CD14-positive monocyte (primary cell): ENCODE measurements around the gene RANBP3. TPM values are rescaled to one million over a fixed set of nuclear protein-coding genes. Genes with fewer than 3 reads are reported as not detected.
"Not testable (repeated sequence)": the region's sequence is repeated elsewhere in the genome, so short reads cannot be mapped to it uniquely, and the experiment has no call there.

Source experiments
- DNase-seq, 3 donors: peaks; one replicate each; pipeline ENCODE4 v3.0.0-alpha.2; 2011 to 2022
- H2AFZ ChIP-seq: 2 replicates; pipeline ENCODE4 v1.6.0; 2012; ENCODE audit warnings: mild to moderate bottlenecking, low read depth, low read length, inconsistent platforms; ENCODE audit not compliant: insufficient read depth, poor library complexity, severe bottlenecking
- H3K27ac ChIP-seq, 2 donors: 1 replicate in 1 of 2; 2 replicates in 1 of 2; pipeline ENCODE4 v1.5.1; 2012 to 2013; ENCODE audit warnings: low read length in 2 of 2, control low read depth in 1 of 2, inconsistent platforms in 1 of 2, low read depth in 1 of 2, mild to moderate bottlenecking in 1 of 2
- H3K27me3 ChIP-seq, 2 donors: one replicate each; pipeline versions ENCODE4 v1.6.0 to v1.6.1; 2011 to 2013; ENCODE audit warnings: low read length in 2 of 2; ENCODE audit not compliant: control insufficient read depth in 2 of 2, insufficient read depth in 2 of 2
- H3K36me3 ChIP-seq, 2 donors: replicated peaks in 1 of 2; 1 replicate in 1 of 2; 2 replicates in 1 of 2; pipeline versions ENCODE4 v1.5.1 to v1.6.1; 2012 to 2013; ENCODE audit warnings: low read length in 2 of 2, control low read depth in 1 of 2, inconsistent platforms in 1 of 2, mild to moderate bottlenecking in 1 of 2; ENCODE audit not compliant: insufficient read depth in 2 of 2, control insufficient read depth in 1 of 2
- H3K4me1 ChIP-seq, 2 donors: 1 replicate in 1 of 2; 2 replicates in 1 of 2; pipeline versions ENCODE4 v1.5.1 to v1.6.1; 2012 to 2013; ENCODE audit warnings: low read length in 2 of 2, control low read depth in 1 of 2, inconsistent platforms in 1 of 2, mild to moderate bottlenecking in 1 of 2, moderate library complexity in 1 of 2; ENCODE audit not compliant: insufficient read depth in 2 of 2, control insufficient read depth in 1 of 2
- H3K4me2 ChIP-seq: replicated peaks from 2 replicates; pipeline ENCODE3; 2012; ENCODE audit warnings: low read length, moderate library complexity, mild to moderate bottlenecking; ENCODE audit not compliant: poor library complexity, severe bottlenecking; ENCODE audit errors: extremely low read depth
- H3K4me3 ChIP-seq, 3 experiments: fragments of 200-600 bp in 1 of 3; sonication (generic) in 1 of 3; replicated peaks in 1 of 3; 1 replicate in 2 of 3; 2 replicates in 1 of 3; pipeline ENCODE4 v1.5.1; 2011 to 2013; ENCODE audit warnings: low read length in 3 of 3, mild to moderate bottlenecking in 3 of 3, control low read depth in 2 of 3, low read depth in 2 of 3, inconsistent platforms in 1 of 3, moderate library complexity in 1 of 3
- H3K79me2 ChIP-seq: 2 replicates; pipeline ENCODE4 v1.6.0; 2012; ENCODE audit warnings: mild to moderate bottlenecking, control low read depth, inconsistent platforms, low read length, moderate library complexity; ENCODE audit not compliant: insufficient read depth
- H3K9ac ChIP-seq: 2 replicates; pipeline ENCODE4 v1.6.0; 2017; ENCODE audit warnings: low read length, mild to moderate bottlenecking; ENCODE audit not compliant: insufficient read depth, poor library complexity, severe bottlenecking
- H3K9me3 ChIP-seq, 2 donors: replicated peaks in 1 of 2; 1 replicate in 1 of 2; 2 replicates in 1 of 2; pipeline versions ENCODE4 v1.5.1 to v1.6.1; 2012 to 2013; ENCODE audit warnings: low read length in 2 of 2, control low read depth in 1 of 2; ENCODE audit not compliant: control insufficient read depth in 1 of 2, insufficient read depth in 1 of 2
- H4K20me1 ChIP-seq: 2 replicates; pipeline ENCODE4 v1.6.0; 2012; ENCODE audit warnings: mild to moderate bottlenecking, low read length, control low read depth, moderate library complexity; ENCODE audit not compliant: insufficient read depth
- H3K27ac Mint-ChIP-seq, 7 donors: one replicate each; pipeline ENCODE4 v1.8.0; 2020; ENCODE audit warnings: mild to moderate bottlenecking in 7 of 7, mixed read lengths in 7 of 7, moderate library complexity in 6 of 7, inconsistent platforms in 2 of 7
- H3K27me3 Mint-ChIP-seq, 3 donors: one replicate each; pipeline ENCODE4 v1.8.0; 2021 to 2022; ENCODE audit warnings: low read depth in 3 of 3, mild to moderate bottlenecking in 3 of 3, mixed read lengths in 3 of 3, moderate library complexity in 3 of 3, inconsistent platforms in 1 of 3
- H3K36me3 Mint-ChIP-seq, 2 donors: one replicate each; pipeline ENCODE4 v1.8.0; 2020; ENCODE audit warnings: mixed read lengths in 2 of 2, inconsistent platforms in 1 of 2, mild to moderate bottlenecking in 1 of 2
- H3K4me1 Mint-ChIP-seq: one replicate; pipeline ENCODE4 v1.8.0; 2020; ENCODE audit warnings: mild to moderate bottlenecking, mixed read lengths
- H3K4me3 Mint-ChIP-seq, 2 donors: one replicate each; pipeline ENCODE4 v1.8.0; 2020; ENCODE audit warnings: mild to moderate bottlenecking in 2 of 2, mixed read lengths in 2 of 2, moderate library complexity in 1 of 2
- H3K9me3 Mint-ChIP-seq, 7 donors: one replicate each; pipeline ENCODE4 v1.8.0; 2020 to 2022; ENCODE audit warnings: mixed read lengths in 7 of 7, mild to moderate bottlenecking in 6 of 7, moderate library complexity in 6 of 7, inconsistent platforms in 2 of 7
- CTCF ChIP-seq: fragments of 200-600 bp; IDR thresholded peaks from one replicate; pipeline ENCODE4 v1.8.0; 2022; ENCODE audit warnings: antibody characterized with exemption, mild to moderate bottlenecking
- WGBS: methylation state at CpG from one replicate; pipeline ENCODE4 v1.1.5; 2013; ENCODE audit warnings: missing lambda C conversion rate; ENCODE audit not compliant: insufficient coverage; 5-methylcytosine and 5-hydroxymethylcytosine counted together
- intact Hi-C, 2 donors: fragments of 100-400 bp; cut with micrococcal nuclease; formaldehyde crosslinking; loops; one replicate each; pipeline versions ENCODE4 v1.15.0 to v1.15.1; 2023
- polyA plus RNA-seq, 3 donors: library from polyadenylated mRNA; depleted of rRNA in 1 of 3; unstranded in 2 of 3; stranded (reverse) in 1 of 3; fragments of 300-500 nt in 2 of 3; fragments of >200 nt in 1 of 3; fragmentation: Illumina TruSeq in 2 of 3; gene quantifications; 1 replicate in 2 of 3; 2 replicates in 1 of 3; pipeline ENCODE4 v1.2.3, GENCODE V29; 2012 to 2021

Gene RANBP3
- polyA plus RNA-seq, 3 donors, result 4.5 to 49.5 (median 8.1) TPM

DNA sequence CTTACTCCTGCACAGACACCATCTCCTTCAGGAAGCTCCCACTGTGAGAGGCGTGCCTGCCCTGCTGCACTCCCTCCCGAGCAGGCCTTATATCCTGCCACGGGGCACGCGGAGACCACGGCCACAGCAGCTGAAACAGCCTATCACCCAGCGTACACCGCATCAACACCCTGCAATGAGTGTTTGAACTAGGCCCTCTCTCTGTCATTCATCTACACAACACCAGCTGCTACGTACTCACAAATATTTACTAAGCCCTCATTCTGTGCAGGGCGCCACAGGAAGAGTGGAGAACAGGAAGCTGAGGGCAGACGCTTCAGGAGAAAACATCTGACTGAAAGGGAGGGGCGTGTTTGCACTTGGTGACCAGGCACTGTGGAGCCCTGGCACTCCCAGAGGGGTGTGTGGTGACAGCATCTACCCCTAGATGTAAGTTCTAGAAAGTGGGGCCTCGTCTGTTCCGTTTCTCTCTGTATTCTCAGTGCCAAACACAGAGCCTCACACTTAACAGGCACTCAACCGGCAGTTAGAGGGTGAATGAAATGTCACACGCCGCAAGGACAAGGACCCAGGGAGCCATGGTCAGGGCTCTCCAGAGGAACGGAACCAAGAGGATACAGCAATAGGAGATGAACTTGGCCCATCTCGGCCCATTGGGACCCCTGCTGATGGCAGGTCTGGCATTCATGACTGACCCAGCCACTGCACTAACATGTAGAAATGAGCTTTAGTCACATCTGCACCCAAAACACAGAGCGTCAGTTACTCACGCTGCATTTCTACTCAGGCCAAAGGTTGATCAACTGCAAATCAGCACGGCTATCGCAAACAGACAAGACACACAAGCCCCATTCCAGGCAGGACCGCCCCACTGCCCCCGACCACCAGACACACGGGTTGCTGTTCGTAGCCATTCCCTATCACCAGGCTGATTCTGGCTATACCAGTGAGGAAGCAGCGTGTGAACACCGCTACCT is 15.7 kb downstream of the RANBP3 start:
- peak overlapping the region; percentile 55 to 92 (median 84) for H3K27ac Mint-ChIP-seq
- Histone ChIP-seq H2AFZ (peak overlapping the region; percentile 16), H4K20me1 (peaks cover 96% of the 10 kb centered on the region), H3K9me3 (no peaks in the 10 kb centered on the region), H3K4me1 (peaks cover 16 to 26% of the 10 kb centered on the region in 2 donors), H3K27me3 (no peaks in the 10 kb centered on the region), H3K9ac (peak overlapping the region; percentile 23), H3K27ac (peak overlapping the region; percentile 49 to 77), H3K79me2 (peaks cover 99% of the 10 kb centered on the region), H3K4me3 (peak overlapping the region in 2 of 3 experiments; percentile 15 to 41), H3K4me2 (peak overlapping the region; percentile 29), H3K36me3 (peaks cover 13 to 53% of the 10 kb centered on the region in 2 donors)
- H3K4me1 Mint-ChIP-seq, result peaks cover 39% of the 10 kb centered on the region
- peak; percentile 60 to 66 (median 60) for DNase-seq
- TF ChIP-seq CTCF, result no peak
- WGBS, result 33% methylated on average over 23 of the region's 29 CpGs
- H3K36me3 Mint-ChIP-seq, result peaks cover 19 to 32% of the 10 kb centered on the region in 2 donors
- intact Hi-C loops, result no loop called here
- H3K27me3 Mint-ChIP-seq, result peaks cover 0 to 2% (median 0%) of the 10 kb centered on the region in 3 donors
- H3K4me3 Mint-ChIP-seq, result peak overlapping the region; percentile 56 to 88
- H3K9me3 Mint-ChIP-seq, result no peaks in the 10 kb centered on the region

GRCh38 chr19:5961641-5961968 is 16.3 kb downstream of the RANBP3 start:
- H3K9me3 Mint-ChIP-seq, DNase-seq, H3K9ac ChIP-seq, H3K9me3 ChIP-seq, H3K27me3 ChIP-seq, H2AFZ ChIP-seq, intact Hi-C loops, H3K27me3 Mint-ChIP-seq: not testable (repeated sequence)
- H3K4me3 Mint-ChIP-seq, result peak overlapping the region; percentile 56 to 88
- Histone ChIP-seq H3K36me3 (peaks cover 13 to 53% of the 10 kb centered on the region in 2 donors), H3K4me3 (peak overlapping the region in 2 of 3 experiments; percentile 15 to 41), H4K20me1 (peaks cover 96% of the 10 kb centered on the region), H3K79me2 (peaks cover 99% of the 10 kb centered on the region), H3K27ac (peak overlapping the region; percentile 49 to 77), H3K4me1 (peaks cover 16 to 26% of the 10 kb centered on the region in 2 donors), H3K4me2 (peak overlapping the region; percentile 29)
- peak overlapping the region; percentile 55 to 92 (median 84) for H3K27ac Mint-ChIP-seq
- peaks cover 19 to 33% of the 10 kb centered on the region in 2 donors for H3K36me3 Mint-ChIP-seq
- 57% methylated on average over 5 of the region's 6 CpGs for WGBS
- peaks cover 39% of the 10 kb centered on the region for H3K4me1 Mint-ChIP-seq
